SK-N-SH (cell line): ENCODE data around the gene PTGES3. TPM values are rescaled to one million over a fixed set of nuclear protein-coding genes. Genes with fewer than 3 reads are reported as not detected.
"Not testable (repeated sequence)": the region's sequence is repeated elsewhere in the genome, so short reads cannot be mapped to it uniquely, and the experiment has no call there.

ENCODE experiments used
- CTCF ChIA-PET: fragments of 300-600, 350-600 bp; formaldehyde crosslinking; extraction: SDS; loops from one replicate; lab custom pipeline; 2021; lab: Yijun Ruan, JAX
- POLR2A ChIA-PET: fragments of 350-600 bp; sonication (Branson Sonifier 250); formaldehyde crosslinking; extraction: SDS; loops from one replicate; lab custom pipeline; 2020; ENCODE audit warnings: antibody characterized with exemption, inconsistent platforms; lab: Yijun Ruan, JAX
- DNase-seq: peaks from one replicate; pipeline ENCODE4 v3.0.0; 2012
- H2AFZ ChIP-seq: fragments of 200-600 bp; sonication (generic); 2 replicates; pipeline ENCODE4 v1.8.1; 2016; ENCODE audit warnings: antibody characterized with exemption, mild to moderate bottlenecking, low read depth
- H3F3A ChIP-seq: fragments of 200-600 bp; sonication (generic); replicated peaks from 2 replicates; pipeline ENCODE3; 2016; ENCODE audit warnings: antibody characterized with exemption, mild to moderate bottlenecking; ENCODE audit not compliant: insufficient read depth
- H3K27ac ChIP-seq, 2 experiments: fragments of 200-500 bp in 1 of 2; fragments of 200-600 bp in 1 of 2; sonication (Bioruptor generic) in 1 of 2; sonication (generic), shearing (Covaris generic) in 1 of 2; 2 replicates each; pipeline versions ENCODE4 v1.5.1 to v1.6.1; 2014 to 2016; ENCODE audit warnings: low read depth in 2 of 2, inconsistent platforms in 1 of 2, low read length in 1 of 2, mild to moderate bottlenecking in 1 of 2, mixed read lengths in 1 of 2
- H3K27me3 ChIP-seq: fragments of 200-600 bp; sonication (generic), shearing (Covaris generic); 2 replicates; pipeline ENCODE4 v1.6.1; 2016; ENCODE audit warnings: mixed run types; ENCODE audit not compliant: insufficient read depth
- H3K36me3 ChIP-seq, 2 experiments: fragments of 200-500 bp in 1 of 2; fragments of 200-600 bp in 1 of 2; sonication (Bioruptor generic) in 1 of 2; sonication (generic) in 1 of 2; replicated peaks in 1 of 2; 2 replicates each; pipeline versions ENCODE3 to v1.5.1; 2014 to 2016; ENCODE audit warnings: low read length in 1 of 2, mild to moderate bottlenecking in 1 of 2; ENCODE audit not compliant: insufficient read depth in 2 of 2, control insufficient read depth in 1 of 2
- H3K4me1 ChIP-seq, 2 experiments: fragments of 200-500 bp in 1 of 2; fragments of 200-600 bp in 1 of 2; sonication (Bioruptor generic) in 1 of 2; sonication (generic), shearing (Covaris generic) in 1 of 2; 2 replicates each; pipeline versions ENCODE4 v1.5.1 to v1.6.1; 2014 to 2016; ENCODE audit warnings: low read depth in 1 of 2, low read length in 1 of 2, mixed run types in 1 of 2; ENCODE audit not compliant: insufficient read depth in 2 of 2, control insufficient read depth in 1 of 2
- H3K4me2 ChIP-seq: fragments of 200-600 bp; sonication (generic), shearing (Covaris generic); 2 replicates; pipeline ENCODE4 v1.6.1; 2017; ENCODE audit warnings: mixed run types
- H3K4me3 ChIP-seq, 2 experiments: fragments of 200-500 bp in 1 of 2; fragments of 200-600 bp in 1 of 2; sonication (Bioruptor generic) in 1 of 2; sonication (generic), shearing (Covaris generic) in 1 of 2; 2 replicates each; pipeline versions ENCODE4 v1.5.1 to v1.8.1; 2014 to 2016; ENCODE audit warnings: low read depth in 2 of 2, inconsistent platforms in 1 of 2, low read length in 1 of 2, mild to moderate bottlenecking in 1 of 2, mixed read lengths in 1 of 2, moderate library complexity in 1 of 2
- H3K79me2 ChIP-seq: fragments of 200-600 bp; sonication (generic); 2 replicates; pipeline ENCODE4 v1.8.1; 2017; ENCODE audit warnings: mild to moderate bottlenecking; ENCODE audit not compliant: insufficient read depth
- H3K9ac ChIP-seq: fragments of 200-600 bp; sonication (generic); 2 replicates; pipeline ENCODE4 v1.6.1; 2017; ENCODE audit warnings: mixed run types
- H3K9me2 ChIP-seq: fragments of 200-600 bp; sonication (generic); 2 replicates; pipeline ENCODE4 v1.6.1; 2017; ENCODE audit warnings: mixed run types
- H3K9me3 ChIP-seq: fragments of 200-600 bp; sonication (generic); 2 replicates; pipeline ENCODE4 v1.6.1; 2017; ENCODE audit warnings: mixed run types, mild to moderate bottlenecking, moderate library complexity
- H4K20me1 ChIP-seq: fragments of 200-600 bp; sonication (generic); 2 replicates; pipeline ENCODE4 v1.6.1; 2017; ENCODE audit warnings: mild to moderate bottlenecking, mixed run types; ENCODE audit not compliant: insufficient read depth
- FOXJ3 ChIP-seq: sonication (generic); formaldehyde crosslinking; IDR thresholded peaks from 2 replicates; pipeline ENCODE4 v1.5.1; 2020; ENCODE audit warnings: mild to moderate bottlenecking, missing genetic modification reagents
- MAX ChIP-seq: IDR thresholded peaks from 2 replicates; pipeline ENCODE4 v1.4.0; 2012; ENCODE audit warnings: low read depth
- REST ChIP-seq: IDR thresholded peaks from 2 replicates; pipeline ENCODE4 v1.6.1; 2012; ENCODE audit warnings: mild to moderate bottlenecking, low read depth, low read length, moderate library complexity
- whole genome bisulfite sequencing: methylation state at CpG from one replicate; pipeline ENCODE4 v1.1.6; 2017; ENCODE audit warnings: low lambda C conversion rate; 5-methylcytosine and 5-hydroxymethylcytosine counted together
- polyA plus RNA-seq, 3 experiments: library from polyadenylated mRNA; depleted of rRNA; stranded (reverse); fragments of >200 nt; gene quantifications; 2 replicates each; pipeline ENCODE4 v1.2.3, GENCODE V29; 2012

PTGES3 gene
- polyA plus RNA-seq, 1 of the 3 experiments (the other 2 are of a cell fraction) = 38.9 TPM

GRCh38 chr12:56728139-56728861 is 40.2 kb upstream of the PTGES3 start:
- no peaks in the 10 kb centered on the region for H3K9me2 ChIP-seq
- no peak overlapping the region for H3K9ac ChIP-seq
- peaks cover 5 to 6% of the 10 kb centered on the region in 2 experiments; a peak in 3 of 4 replicates for H3K4me1 ChIP-seq
- no peak overlapping the region for H3K27ac ChIP-seq
- H4K20me1 ChIP-seq = peaks cover 10% of the 10 kb centered on the region
- H2AFZ ChIP-seq = no peak overlapping the region
- POLR2A ChIA-PET = no interaction called here
- CTCF ChIA-PET = interaction anchor here (0.6 to 2.1 kb wide), 5 partner anchors 10 to 293 kb away, joined by 3 to 8 read pairs (median 3); no protein-coding TSS in a partner anchor
- DNase-seq = no peak
- H3K4me3 ChIP-seq = no peak overlapping the region
- H3K79me2 ChIP-seq = peaks cover 19% of the 10 kb centered on the region
- WGBS = 93% methylated on average over 11 of the region's 11 CpGs
- no peak overlapping the region for H3K4me2 ChIP-seq
- peaks cover 4 to 22% of the 10 kb centered on the region in 2 experiments for H3K36me3 ChIP-seq
- H3K9me3 ChIP-seq = no peaks in the 10 kb centered on the region
- no peak for TF ChIP-seq FOXJ3 (CRISPR knock-in tag)
- no peak for TF ChIP-seq MAX
- TF ChIP-seq REST = no peak
- H3K27me3 ChIP-seq = no peaks in the 10 kb centered on the region
- H3F3A ChIP-seq = peaks cover 24% of the 10 kb centered on the region

GRCh38 chr12:56726196-56726675 is 38.2 kb upstream of the PTGES3 start:
- CTCF ChIA-PET = interaction anchor here (0.6 to 2.1 kb wide), 5 partner anchors 14 to 336 kb away, joined by 3 to 8 read pairs (median 3); no protein-coding TSS in a partner anchor
- Histone ChIP-seq H3K4me2 (peak overlapping the region; percentile 91), H3K27ac (peak overlapping the region; percentile 91 to 93), H3K36me3 (peaks cover 19 to 20% of the 10 kb centered on the region in 2 experiments), H3K9ac (peak overlapping the region; percentile 98; the same call in 1 of the 2 replicates), H3F3A (peaks cover 19% of the 10 kb centered on the region), H3K4me1 (peaks cover 19 to 26% of the 10 kb centered on the region in 2 experiments), H2AFZ (peak overlapping the region; percentile 88; the same call in 1 of the 2 replicates), H4K20me1 (peaks cover 31% of the 10 kb centered on the region), H3K79me2 (peaks cover 39% of the 10 kb centered on the region)
- 96% methylated on average over 15 of the region's 15 CpGs for WGBS
- not testable (repeated sequence) for DNase-seq, H3K27me3 ChIP-seq, H3K9me3 ChIP-seq, H3K4me3 ChIP-seq, H3K9me2 ChIP-seq
- POLR2A ChIA-PET = interaction anchor here (0.9 to 1.5 kb wide), 5 partner anchors 13 to 301 kb away, joined by 3 to 19 read pairs (median 6); partner anchors contain the start of gene PTGES3
